ENCODE measurements around the gene TERB1. TPM values are rescaled to one million over a fixed set of nuclear protein-coding genes. Genes with fewer than 3 reads are reported as not detected.

The TERB1 gene
- total RNA-seq, 1 donor from 2014 or later = not detected

GRCh38 chr16:66712512-66712911 lies 88.9 kb downstream of the TERB1 start:
- no peak overlapping the region for H3K4me3 Mint-ChIP-seq
- H3K4me1 Mint-ChIP-seq = peaks cover 2% of the 10 kb centered on the region

GRCh38 chr16:66711581-66711980 lies 89.8 kb downstream of the TERB1 start:
- Mint-ChIP-seq H3K4me1 (peaks cover 10% of the 10 kb centered on the region), H3K27ac (no peak overlapping the region), H3K4me3 (no peak overlapping the region), H3K27me3 (ENCODE audit: insufficient read depth, low read depth) (peaks cover 7% of the 10 kb centered on the region), H3K36me3 (no peaks in the 10 kb centered on the region), H3K9me3 (peaks cover 3% of the 10 kb centered on the region)
- H3K36me3 ChIP-seq = no peaks in the 10 kb centered on the region
- H4K20me1 ChIP-seq (ENCODE audit: low read depth) = no peaks in the 10 kb centered on the region
- H3K27me3 ChIP-seq = no peaks in the 10 kb centered on the region
- H3K4me1 ChIP-seq = no peaks in the 10 kb centered on the region
- H3K9me3 ChIP-seq (ENCODE audit: low read depth) = no peaks in the 10 kb centered on the region
- no peak overlapping the region for H2AFZ ChIP-seq (replicated peaks)
- H3F3A ChIP-seq (ENCODE audit: low read depth) = no peaks in the 10 kb centered on the region
- H3K27ac ChIP-seq = no peak overlapping the region
- DNase-seq (ENCODE audit: low spot score) = no peak
- no peak overlapping the region for H3K4me3 ChIP-seq
- H3K79me2 ChIP-seq (ENCODE audit: low read depth) = no peaks in the 10 kb centered on the region
- TF ChIP-seq EZH2phosphoT487 (IDR thresholded peaks at IDR 0.05) = no peak
- no peak for TF ChIP-seq EZH2 (IDR thresholded peaks at IDR 0.05)
- TF ChIP-seq CTCF (IDR thresholded peaks at IDR 0.05) = no peak
- no peak overlapping the region for H3K4me2 ChIP-seq
- H3K9ac ChIP-seq = no peak overlapping the region

More at GRCh38 chr16:66712512-66712911, 88.9 kb downstream of the TERB1 start:
- Histone ChIP-seq H3K79me2 (ENCODE audit: low read depth) (no peaks in the 10 kb centered on the region), H4K20me1 (ENCODE audit: low read depth) (peaks cover 5% of the 10 kb centered on the region), H3K27ac (no peak overlapping the region), H3K36me3 (no peaks in the 10 kb centered on the region), H3K9me3 (ENCODE audit: low read depth) (no peaks in the 10 kb centered on the region), H3K9ac (no peak overlapping the region), H2AFZ (replicated peaks) (no peak overlapping the region), H3K4me2 (no peak overlapping the region), H3F3A (ENCODE audit: low read depth) (peaks cover 4% of the 10 kb centered on the region), H3K4me1 (no peaks in the 10 kb centered on the region), H3K4me3 (no peak overlapping the region), H3K27me3 (no peaks in the 10 kb centered on the region)
- H3K27ac Mint-ChIP-seq = no peak overlapping the region
- peaks cover 3% of the 10 kb centered on the region for H3K9me3 Mint-ChIP-seq
- no peaks in the 10 kb centered on the region for H3K36me3 Mint-ChIP-seq
- peaks cover 6% of the 10 kb centered on the region for H3K27me3 Mint-ChIP-seq (ENCODE audit: insufficient read depth, low read depth)
- no peak for DNase-seq (ENCODE audit: low spot score)
- TF ChIP-seq CTCF (IDR thresholded peaks at IDR 0.05) (no peak), EZH2phosphoT487 (IDR thresholded peaks at IDR 0.05) (no peak), EZH2 (IDR thresholded peaks at IDR 0.05) (no peak)

GRCh38 chr16:66706506-66706880 lies 94.9 kb downstream of the TERB1 start:
- H3K36me3 Mint-ChIP-seq = no peaks in the 10 kb centered on the region
- H3K4me2 ChIP-seq = no peak overlapping the region

More at GRCh38 chr16:66706506-66706880, 94.9 kb downstream of the TERB1 start:
- Histone ChIP-seq H3K4me1 (no peaks in the 10 kb centered on the region), H3K79me2 (ENCODE audit: low read depth) (no peaks in the 10 kb centered on the region), H3K4me3 (no peak overlapping the region), H3K27me3 (no peaks in the 10 kb centered on the region), H3K9ac (no peak overlapping the region), H4K20me1 (ENCODE audit: low read depth) (no peaks in the 10 kb centered on the region), H3F3A (ENCODE audit: low read depth) (no peaks in the 10 kb centered on the region), H2AFZ (replicated peaks) (no peak overlapping the region), H3K9me3 (ENCODE audit: low read depth) (no peaks in the 10 kb centered on the region), H3K36me3 (no peaks in the 10 kb centered on the region), H3K27ac (no peak overlapping the region)
- no peak for TF ChIP-seq CTCF (IDR thresholded peaks at IDR 0.05)
- TF ChIP-seq EZH2 (IDR thresholded peaks at IDR 0.05) = no peak
- no peak for TF ChIP-seq EZH2phosphoT487 (IDR thresholded peaks at IDR 0.05)
- no peak overlapping the region for H3K27ac Mint-ChIP-seq
- H3K4me3 Mint-ChIP-seq = no peak overlapping the region
- peaks cover 4% of the 10 kb centered on the region for H3K27me3 Mint-ChIP-seq (ENCODE audit: insufficient read depth, low read depth)
- H3K9me3 Mint-ChIP-seq = no peaks in the 10 kb centered on the region
- peaks cover 10% of the 10 kb centered on the region for H3K4me1 Mint-ChIP-seq
- DNase-seq (ENCODE audit: low spot score) = no peak
